Measurements from ENCODE around the gene CDR2. TPM values are rescaled to one million over a fixed set of nuclear protein-coding genes. Genes with fewer than 3 reads are reported as not detected.

CDR2 gene
- total and polyA plus RNA-seq, 2 of the 13 experiments (the other 11 are each of a cell fraction or from before 2014, with no cell fraction given), result 59.0 to 78.9 TPM

- peak; percentile 86 for TF ChIP-seq AGO2 (optimal IDR thresholded peaks at IDR 0.05; ENCODE audit: low read depth, low read length)
- no peak for TF ChIP-seq KAT2B (IDR thresholded peaks at IDR 0.05; ENCODE audit: borderline replicate concordance, low read depth, low read length)
- TF ChIP-seq ZNF687 (CRISPR knock-in tag; IDR thresholded peaks at IDR 0.05), result peak; percentile 41; the same call in 1 of the 2 replicates
- 0 out of 2 replicates have a peak, but pooled peaks have one; percentile 23 for TF ChIP-seq MXD3 (CRISPR knock-in tag; IDR thresholded peaks at IDR 0.05)
- TF ChIP-seq ZBTB33 (CRISPR knock-in tag; IDR thresholded peaks at IDR 0.05), result 0 out of 2 replicates have a peak, but pooled peaks have one; percentile 6
- peak; percentile 45; the same call in 1 of the 2 replicates for TF ChIP-seq FOSL2 (CRISPR knock-in tag; IDR thresholded peaks at IDR 0.05)
These were observed 59.5 kb downstream of the CDR2 start (continued) for GRCh38 chr16:22314661-22315626.

All from HepG2 (cell line).